Immature natural killer cell (primary cell): ENCODE results near the gene SIRPG. TPM values are rescaled to one million over a fixed set of nuclear protein-coding genes. Genes with fewer than 3 reads are reported as not detected.
"Not testable (repeated sequence)": the region's sequence is repeated elsewhere in the genome, so short reads cannot be mapped to it uniquely, and the experiment has no call there.

Experiments used
- DNase-seq, 3 donors: peaks; one replicate each; pipeline ENCODE4 v3.0.0; 2022; ENCODE audit warnings: mixed read lengths in 1 of 3
- H3K27ac Mint-ChIP-seq, 6 donors: one replicate each; pipeline ENCODE4 v1.8.0; 2020; ENCODE audit warnings: mixed read lengths in 6 of 6, mild to moderate bottlenecking in 5 of 6, inconsistent platforms in 4 of 6, moderate library complexity in 3 of 6
- H3K27me3 Mint-ChIP-seq, 3 donors: one replicate each; pipeline ENCODE4 v1.8.0; 2020 to 2021; ENCODE audit warnings: low read depth in 3 of 3, mild to moderate bottlenecking in 3 of 3, mixed read lengths in 3 of 3, moderate library complexity in 3 of 3, inconsistent platforms in 1 of 3
- H3K36me3 Mint-ChIP-seq, 3 donors: one replicate each; pipeline ENCODE4 v1.8.0; 2020; ENCODE audit warnings: mixed read lengths in 3 of 3, inconsistent platforms in 2 of 3, mild to moderate bottlenecking in 2 of 3
- H3K4me1 Mint-ChIP-seq, 2 donors: one replicate each; pipeline ENCODE4 v1.8.0; 2020; ENCODE audit warnings: inconsistent platforms in 2 of 2, mild to moderate bottlenecking in 2 of 2, mixed read lengths in 2 of 2, moderate library complexity in 1 of 2
- H3K4me3 Mint-ChIP-seq, 5 donors: one replicate each; pipeline ENCODE4 v1.8.0; 2020; ENCODE audit warnings: mild to moderate bottlenecking in 5 of 5, mixed read lengths in 5 of 5, inconsistent platforms in 3 of 5, moderate library complexity in 3 of 5
- H3K9me3 Mint-ChIP-seq, 6 donors: one replicate each; pipeline ENCODE4 v1.8.0; 2020; ENCODE audit warnings: mild to moderate bottlenecking in 6 of 6, mixed read lengths in 6 of 6, inconsistent platforms in 4 of 6, moderate library complexity in 3 of 6
- polyA plus RNA-seq, 3 donors: library from polyadenylated mRNA; unstranded; fragments of 300-500 nt; fragmentation: Illumina TruSeq; gene quantifications; one replicate each; pipeline ENCODE4 v1.2.3, GENCODE V29; 2021

Gene SIRPG
- polyA plus RNA-seq, 3 donors from 2014 or later = 5.5 to 14.7 (median 6.3) TPM

DNA sequence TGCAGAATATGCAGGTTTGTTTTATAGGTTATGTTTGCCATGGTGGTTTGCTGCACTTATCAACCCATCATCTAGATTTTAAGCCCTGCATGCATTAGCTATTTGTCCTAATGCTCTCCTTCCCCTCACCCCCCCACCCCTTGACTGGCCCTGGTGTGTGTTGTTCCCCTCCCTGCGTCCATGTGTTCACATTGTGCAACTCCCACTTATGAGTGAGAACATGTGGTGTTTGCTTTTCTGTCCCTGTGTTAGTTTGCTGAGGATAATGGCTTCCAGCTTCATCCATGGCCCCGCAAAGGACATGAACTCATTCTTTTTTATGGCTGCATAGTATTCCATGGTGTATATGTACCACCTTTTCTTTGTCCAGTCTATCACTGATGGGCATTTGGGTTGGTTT, 18.9 kb downstream of the SIRPG start:
- H3K4me1 Mint-ChIP-seq, DNase-seq, H3K27ac Mint-ChIP-seq, H3K4me3 Mint-ChIP-seq, H3K9me3 Mint-ChIP-seq, H3K27me3 Mint-ChIP-seq, H3K36me3 Mint-ChIP-seq: not testable (repeated sequence)

DNA sequence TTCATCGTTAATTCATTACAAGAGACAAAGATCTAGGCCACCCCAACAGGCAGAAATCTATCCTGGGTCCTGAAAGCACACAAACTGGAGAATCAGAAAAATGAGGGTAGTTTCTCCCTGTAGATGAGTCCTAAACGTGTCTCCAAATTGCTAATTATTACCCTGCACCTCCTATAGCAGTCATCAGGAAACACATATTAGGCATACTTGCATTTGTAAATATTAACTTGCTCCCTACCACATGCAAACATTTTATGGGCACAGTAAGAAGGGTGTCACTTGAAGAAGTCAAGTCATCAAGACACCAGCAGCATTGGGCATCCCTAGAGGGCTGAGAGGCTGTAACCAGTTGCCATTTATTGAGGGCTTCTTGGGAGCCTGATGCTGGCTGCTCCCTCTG, 19.8 kb downstream of the SIRPG start:
- Mint-ChIP-seq H3K9me3 (no peaks in the 10 kb centered on the region), H3K4me1 (no peaks in the 10 kb centered on the region), H3K27me3 (peaks cover 0 to 2% (median 0%) of the 10 kb centered on the region in 3 donors), H3K27ac (no peak overlapping the region), H3K36me3 (no peaks in the 10 kb centered on the region), H3K4me3 (no peak overlapping the region)
- no peak for DNase-seq

DNA sequence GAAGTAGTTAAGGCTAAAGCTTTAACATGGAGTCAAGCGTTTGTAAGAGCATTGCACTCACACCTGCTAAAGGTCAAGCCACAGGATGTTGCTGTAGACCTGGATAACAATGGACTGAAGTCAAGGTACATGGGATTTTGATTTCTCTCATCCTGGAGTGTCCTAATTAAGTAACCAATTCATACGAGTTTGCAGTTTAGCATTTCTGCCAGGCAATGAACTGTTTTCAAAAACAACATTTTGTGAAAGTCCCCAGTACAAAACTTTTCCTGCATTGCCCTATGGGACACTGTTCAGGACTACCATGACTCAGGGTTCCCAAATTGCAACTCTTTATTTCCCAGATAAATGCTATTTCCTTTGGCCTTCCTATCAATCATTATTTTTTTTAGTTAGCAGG, 20.4 kb downstream of the SIRPG start:
- Mint-ChIP-seq H3K4me3 (no peak overlapping the region), H3K9me3 (no peaks in the 10 kb centered on the region), H3K27me3 (peaks cover 0 to 2% (median 0%) of the 10 kb centered on the region in 3 donors), H3K27ac (no peak overlapping the region), H3K4me1 (no peaks in the 10 kb centered on the region), H3K36me3 (no peaks in the 10 kb centered on the region)
- no peak for DNase-seq

DNA sequence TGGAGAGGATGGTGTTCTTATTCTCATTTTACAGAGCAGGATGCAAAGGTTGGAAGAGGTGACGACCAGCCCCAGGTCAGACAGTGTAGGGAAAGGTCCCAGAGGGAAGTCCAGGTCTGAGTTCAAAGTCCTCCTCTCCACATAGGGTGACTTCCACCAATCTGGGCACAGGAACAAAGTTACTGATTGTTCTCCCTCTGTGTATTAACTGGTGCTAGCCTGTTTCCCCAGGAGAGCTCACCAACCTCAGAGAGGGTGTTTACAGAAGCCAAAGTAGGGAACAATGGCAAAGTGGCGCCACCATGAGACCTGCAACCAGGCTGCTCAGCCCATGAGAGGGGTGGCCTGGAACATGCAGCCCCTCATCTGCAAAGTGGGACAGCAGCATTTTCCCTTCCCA, 21.0 kb downstream of the SIRPG start:
- H3K4me1 Mint-ChIP-seq = no peaks in the 10 kb centered on the region
- no peaks in the 10 kb centered on the region for H3K36me3 Mint-ChIP-seq
- no peak overlapping the region for H3K27ac Mint-ChIP-seq
- DNase-seq = no peak
- H3K27me3 Mint-ChIP-seq = peaks cover 0 to 5% (median 0%) of the 10 kb centered on the region in 3 donors
- no peak overlapping the region for H3K4me3 Mint-ChIP-seq
- no peaks in the 10 kb centered on the region for H3K9me3 Mint-ChIP-seq

DNA sequence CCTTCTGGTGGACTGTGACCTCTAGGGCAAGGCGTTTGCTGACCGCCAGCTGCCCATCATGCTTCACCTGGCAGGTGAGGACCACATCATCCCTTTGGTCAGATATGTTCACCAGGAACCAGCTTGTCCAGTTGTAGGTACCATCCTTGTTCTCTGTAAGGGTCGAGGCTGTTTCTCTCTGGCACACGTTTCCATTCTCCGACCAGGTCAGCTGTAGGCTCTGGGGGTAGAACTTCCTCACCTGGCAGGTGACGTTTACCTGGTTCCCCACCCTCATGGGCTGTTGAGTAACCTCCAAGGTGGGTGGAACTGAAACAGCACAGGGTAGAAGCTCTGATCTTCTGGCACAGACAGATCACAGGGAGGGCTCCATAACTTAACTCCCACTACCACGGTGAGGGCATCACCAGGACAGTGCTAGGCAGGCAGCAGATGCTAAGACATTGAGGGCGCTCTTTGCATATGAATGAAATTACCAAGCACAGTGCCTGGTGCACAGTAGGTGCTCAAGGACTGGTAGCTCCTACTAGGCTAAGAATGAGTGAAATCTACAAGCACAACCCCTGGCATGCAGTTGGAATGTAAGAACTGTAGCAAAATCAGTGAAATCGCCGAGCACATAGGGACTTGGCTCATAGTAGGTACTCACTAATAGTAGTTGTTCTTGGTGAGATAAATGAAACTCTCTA, 22.1 kb downstream of the SIRPG start:
- H3K36me3 Mint-ChIP-seq = no peaks in the 10 kb centered on the region
- H3K27ac Mint-ChIP-seq = no peak overlapping the region
- H3K27me3 Mint-ChIP-seq = peaks cover 0 to 5% (median 0%) of the 10 kb centered on the region in 3 donors
- no peak for DNase-seq
- no peak overlapping the region for H3K4me3 Mint-ChIP-seq
- no peaks in the 10 kb centered on the region for H3K9me3 Mint-ChIP-seq
- H3K4me1 Mint-ChIP-seq = no peaks in the 10 kb centered on the region

DNA sequence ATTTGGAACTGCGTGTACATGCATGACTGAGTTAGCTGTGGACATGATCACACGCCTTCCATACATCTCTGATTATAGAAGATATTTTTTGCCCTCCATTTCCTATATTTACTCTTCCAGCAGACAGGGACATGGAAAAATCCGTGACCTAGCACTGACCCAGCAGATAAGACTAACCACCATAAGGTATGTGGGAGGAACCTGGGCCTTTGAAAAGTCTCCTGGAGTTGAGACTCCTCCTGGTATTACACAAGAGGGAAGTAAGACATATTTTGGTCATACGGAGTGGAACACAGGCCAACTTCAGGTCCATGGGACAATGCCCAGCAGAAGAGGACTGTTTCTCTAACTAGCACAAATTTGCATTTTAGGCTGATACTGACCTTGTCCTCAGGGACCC, 24.0 kb downstream of the SIRPG start:
- Mint-ChIP-seq H3K36me3 (no peaks in the 10 kb centered on the region), H3K4me3 (no peak overlapping the region), H3K9me3 (no peaks in the 10 kb centered on the region), H3K27me3 (peaks cover 0 to 6% (median 2%) of the 10 kb centered on the region in 3 donors), H3K4me1 (no peaks in the 10 kb centered on the region), H3K27ac (no peak overlapping the region)
- DNase-seq = no peak

DNA sequence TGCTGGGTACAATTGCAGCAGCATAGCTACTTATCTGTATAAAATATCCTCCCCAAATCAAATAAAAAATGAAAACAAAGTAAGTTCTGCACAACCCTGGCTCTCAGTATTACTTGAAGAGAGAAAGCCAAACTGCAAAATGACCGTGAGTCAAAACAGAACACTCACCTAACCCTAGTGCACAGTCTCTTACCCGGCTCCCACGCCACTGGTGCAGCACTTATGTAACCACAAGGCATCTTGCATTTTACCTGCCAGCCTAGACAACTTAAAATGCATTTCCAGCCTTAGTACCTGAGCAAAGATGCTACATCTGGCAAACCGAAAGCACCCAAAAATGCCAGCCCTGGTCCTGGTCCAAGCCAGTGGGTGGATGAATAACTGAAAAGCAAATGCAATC, 25.4 kb downstream of the SIRPG start:
- Mint-ChIP-seq H3K27ac (no peak overlapping the region), H3K27me3 (peaks cover 0 to 6% (median 2%) of the 10 kb centered on the region in 3 donors), H3K4me1 (no peaks in the 10 kb centered on the region), H3K4me3 (no peak overlapping the region), H3K9me3 (peaks cover 0 to 2% (median 0%) of the 10 kb centered on the region in 6 donors), H3K36me3 (no peaks in the 10 kb centered on the region)
- no peak for DNase-seq

DNA sequence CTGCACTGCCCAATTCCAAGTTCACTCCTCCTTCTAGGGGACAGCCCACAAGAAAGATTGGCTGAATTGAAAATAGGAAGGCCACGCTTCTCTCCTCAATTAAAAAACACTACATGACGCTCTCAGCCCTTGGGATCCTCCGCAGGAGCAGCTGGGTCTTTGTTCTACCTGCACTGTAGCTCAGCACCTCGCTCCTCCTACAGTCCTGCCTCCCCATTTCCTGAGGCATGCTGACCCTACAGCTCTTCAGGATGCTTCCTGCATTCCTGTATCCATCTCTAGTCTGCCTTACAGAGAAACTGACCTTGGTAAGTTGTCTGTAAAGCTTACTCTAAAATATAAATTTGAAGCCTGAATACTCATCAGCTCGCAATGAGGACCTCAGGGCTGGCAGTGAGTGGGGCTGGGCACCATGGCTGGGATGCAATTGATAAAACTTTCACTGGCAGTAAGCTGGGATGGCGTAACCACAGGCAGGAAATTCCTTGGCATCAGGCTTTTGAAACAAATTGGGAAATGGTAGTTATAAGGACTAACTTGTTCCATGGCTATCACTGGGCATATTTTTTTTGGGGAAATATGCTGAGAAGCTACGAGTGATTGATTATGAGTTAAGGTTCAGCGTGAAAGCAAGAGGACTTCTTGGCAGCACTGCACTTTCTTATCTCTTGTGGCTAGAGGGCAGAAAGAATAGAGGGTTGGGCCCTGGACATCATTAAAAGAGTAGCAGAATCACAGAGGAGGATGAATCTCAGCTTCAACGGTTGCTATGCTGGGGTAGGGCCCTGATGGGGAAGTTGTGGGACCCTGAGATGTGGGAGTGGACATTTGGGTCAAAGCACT, 26.0 kb downstream of the SIRPG start:
- Mint-ChIP-seq H3K27me3 (peaks cover 1 to 6% (median 2%) of the 10 kb centered on the region in 3 donors), H3K9me3 (peaks cover 0 to 2% (median 0%) of the 10 kb centered on the region in 6 donors), H3K36me3 (no peaks in the 10 kb centered on the region), H3K4me3 (no peak overlapping the region), H3K4me1 (no peaks in the 10 kb centered on the region), H3K27ac (no peak overlapping the region)
- no peak for DNase-seq

DNA sequence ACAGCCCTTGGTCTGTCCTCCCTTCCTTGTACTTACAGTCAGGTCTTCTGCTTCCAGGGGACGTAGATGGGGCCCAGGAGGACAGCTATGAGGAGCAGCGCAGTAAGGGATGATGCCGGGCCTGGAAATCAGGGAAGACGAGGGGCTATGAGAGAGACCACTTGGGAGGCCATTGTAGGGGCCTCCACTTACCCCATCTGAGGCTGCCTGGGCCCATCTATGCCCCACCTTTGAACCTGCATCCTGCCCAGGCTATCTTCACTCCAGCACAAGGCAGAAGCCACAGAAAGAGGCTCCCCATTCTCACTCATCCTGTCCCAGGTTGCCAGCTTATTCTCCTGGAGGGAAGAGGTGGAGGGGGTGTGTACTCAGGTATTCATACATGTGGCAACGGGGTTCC, 27.4 kb downstream of the SIRPG start:
- no peak for DNase-seq
- Mint-ChIP-seq H3K4me1 (no peaks in the 10 kb centered on the region), H3K9me3 (peaks cover 0 to 2% (median 0%) of the 10 kb centered on the region in 6 donors), H3K27me3 (peaks cover 1 to 7% (median 6%) of the 10 kb centered on the region in 3 donors), H3K36me3 (no peaks in the 10 kb centered on the region), H3K4me3 (no peak overlapping the region), H3K27ac (no peak overlapping the region)

DNA sequence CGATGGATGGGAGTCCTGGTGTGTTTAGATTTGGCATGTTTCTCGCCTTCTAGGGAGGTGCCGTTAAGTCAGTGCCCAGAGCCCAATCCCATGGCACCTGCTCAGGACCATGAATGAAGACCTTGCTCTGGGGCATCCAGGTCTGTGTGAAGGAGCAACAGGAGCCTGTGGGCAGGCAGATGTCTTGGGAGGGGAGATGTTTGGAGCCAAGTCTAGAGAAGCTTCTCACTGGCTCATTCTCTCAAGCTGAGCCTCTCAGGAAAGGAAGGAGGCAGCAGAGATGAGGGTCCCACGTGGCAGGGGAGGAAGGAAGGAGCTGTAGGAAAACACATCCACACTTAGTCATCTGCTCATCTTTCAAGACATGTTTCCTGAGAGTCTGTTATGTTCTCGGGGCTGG, 28.3 kb downstream of the SIRPG start:
- no peak overlapping the region for H3K27ac Mint-ChIP-seq
- H3K4me3 Mint-ChIP-seq = no peak overlapping the region
- H3K36me3 Mint-ChIP-seq = no peaks in the 10 kb centered on the region
- peaks cover 5 to 7% (median 6%) of the 10 kb centered on the region in 3 donors for H3K27me3 Mint-ChIP-seq
- H3K4me1 Mint-ChIP-seq = no peaks in the 10 kb centered on the region
- H3K9me3 Mint-ChIP-seq = peaks cover 0 to 2% (median 0%) of the 10 kb centered on the region in 6 donors
- no peak for DNase-seq

DNA sequence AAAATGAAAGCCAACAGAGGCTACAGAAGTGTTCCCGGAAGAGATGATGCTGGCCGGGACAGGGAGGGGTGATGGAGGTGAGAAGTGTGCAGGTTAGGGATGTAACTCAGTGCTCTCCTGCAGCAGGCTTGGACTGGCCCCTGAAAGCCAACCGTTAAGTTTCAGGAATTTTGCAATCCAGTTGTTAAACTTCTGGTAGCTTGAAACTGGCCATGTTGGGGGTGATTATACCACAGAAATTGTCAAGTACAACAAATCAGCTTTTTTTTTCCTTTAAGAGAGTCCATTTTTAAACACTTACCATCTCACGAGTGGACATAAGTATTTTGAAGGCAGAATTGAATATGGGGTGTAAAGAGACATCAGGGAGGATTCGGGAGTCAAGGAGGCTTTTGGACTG, 29.0 kb downstream of the SIRPG start:
- H3K9me3 Mint-ChIP-seq = peaks cover 0 to 2% (median 0%) of the 10 kb centered on the region in 6 donors
- DNase-seq = no peak
- peaks cover 5 to 7% (median 6%) of the 10 kb centered on the region in 3 donors for H3K27me3 Mint-ChIP-seq
- H3K27ac Mint-ChIP-seq = no peak overlapping the region
- no peaks in the 10 kb centered on the region for H3K36me3 Mint-ChIP-seq
- H3K4me1 Mint-ChIP-seq = no peaks in the 10 kb centered on the region
- no peak overlapping the region for H3K4me3 Mint-ChIP-seq

DNA sequence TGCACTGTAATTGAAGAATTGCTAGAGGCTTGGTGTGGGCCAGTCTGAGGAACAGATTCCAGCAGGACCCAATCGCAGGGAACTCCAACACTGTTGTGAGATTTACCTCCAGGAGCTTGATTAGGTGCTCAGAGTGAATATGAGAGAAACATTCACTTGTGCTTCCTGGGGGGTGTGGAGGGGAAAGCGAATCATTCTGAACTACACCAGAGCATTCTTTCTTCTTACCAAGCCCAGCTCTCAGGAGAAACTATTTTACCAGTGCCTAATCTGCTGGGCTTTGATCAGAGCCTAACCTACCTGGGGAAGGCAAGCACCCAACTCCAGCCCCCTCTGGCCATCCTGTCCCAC, 30.4 kb downstream of the SIRPG start:
- Mint-ChIP-seq H3K4me3 (no peak overlapping the region), H3K4me1 (peaks cover 8 to 13% of the 10 kb centered on the region in 2 donors), H3K27ac (no peak overlapping the region), H3K9me3 (peaks cover 0 to 2% (median 0%) of the 10 kb centered on the region in 6 donors), H3K36me3 (no peaks in the 10 kb centered on the region), H3K27me3 (peaks cover 6 to 7% (median 6%) of the 10 kb centered on the region in 3 donors)
- no peak for DNase-seq

DNA sequence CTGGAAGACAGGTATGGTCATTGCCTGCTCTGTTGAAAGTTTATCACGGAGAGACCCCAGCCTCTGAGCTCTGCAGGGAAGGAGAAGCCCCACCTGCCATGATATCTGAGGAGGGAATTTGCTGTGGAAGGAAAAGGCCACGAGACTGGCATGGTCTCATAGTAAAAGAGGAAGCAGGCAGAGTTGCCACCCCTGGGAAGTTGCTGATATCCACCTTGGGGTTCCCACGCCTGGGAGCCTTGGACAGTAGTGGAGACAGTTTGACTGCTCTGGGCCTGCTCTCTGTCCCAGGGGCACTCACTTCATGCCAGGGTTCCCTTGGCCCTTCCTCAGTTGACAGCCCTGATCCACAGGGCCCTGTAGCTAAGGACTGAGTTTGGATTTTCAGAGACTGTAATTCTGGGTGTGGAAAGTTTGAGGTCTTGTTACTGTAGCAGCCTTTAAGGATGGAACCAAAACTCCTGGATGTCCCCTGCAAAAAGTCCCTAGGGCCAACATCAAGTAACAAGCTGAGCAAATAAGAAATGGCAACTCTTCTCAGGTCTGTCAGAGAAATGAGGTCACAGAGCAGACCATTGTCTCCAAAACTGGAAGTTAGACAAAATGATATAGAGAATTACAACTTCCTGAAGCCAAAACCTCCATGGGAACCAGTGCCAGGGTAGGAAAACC, 30.9 kb downstream of the SIRPG start:
- Mint-ChIP-seq H3K27ac (no peak overlapping the region), H3K27me3 (peaks cover 4 to 8% (median 6%) of the 10 kb centered on the region in 3 donors), H3K4me3 (no peak overlapping the region), H3K9me3 (peaks cover 0 to 2% (median 0%) of the 10 kb centered on the region in 6 donors), H3K4me1 (peaks cover 8 to 14% of the 10 kb centered on the region in 2 donors), H3K36me3 (no peaks in the 10 kb centered on the region)
- DNase-seq = no peak

DNA sequence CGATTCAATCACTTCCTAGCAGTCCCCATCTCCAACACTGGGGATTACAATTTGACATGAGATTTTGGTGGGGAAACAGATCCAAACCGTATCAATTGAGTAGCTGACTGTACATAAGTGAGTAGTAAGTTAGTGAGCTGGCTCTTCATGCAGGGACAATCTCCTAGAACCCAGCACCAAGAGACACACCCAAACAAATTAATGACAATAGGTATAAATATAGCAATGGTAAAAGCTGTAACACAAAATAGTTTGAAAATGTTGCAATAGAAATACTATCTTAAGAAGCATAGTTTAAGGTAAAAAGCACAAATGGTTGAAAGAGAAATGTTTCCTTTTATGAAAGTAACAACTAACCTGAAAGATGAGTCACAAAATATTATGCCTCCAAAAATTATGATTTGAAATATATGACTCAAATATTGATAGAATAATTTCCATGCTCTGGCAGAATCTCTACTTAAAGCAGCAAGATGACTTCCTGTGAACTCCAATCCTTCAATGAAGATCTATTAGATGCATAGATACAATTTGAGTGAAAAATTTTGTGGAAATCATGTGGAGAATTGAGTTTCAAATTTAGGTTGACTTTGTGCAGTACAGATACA, 32.4 kb downstream of the SIRPG start:
- H3K9me3 Mint-ChIP-seq = peaks cover 0 to 2% (median 0%) of the 10 kb centered on the region in 6 donors
- H3K4me1 Mint-ChIP-seq = peaks cover 11 to 25% of the 10 kb centered on the region in 2 donors
- peaks cover 4 to 9% (median 6%) of the 10 kb centered on the region in 3 donors for H3K27me3 Mint-ChIP-seq
- no peaks in the 10 kb centered on the region for H3K36me3 Mint-ChIP-seq
- no peak overlapping the region for H3K4me3 Mint-ChIP-seq
- DNase-seq = no peak
- no peak overlapping the region for H3K27ac Mint-ChIP-seq
